ENCODE results near the gene SCCPDH.
"Not testable (repeated sequence)": the region's sequence is repeated elsewhere in the genome, so short reads cannot be mapped to it uniquely, and the experiment has no call there.

SCCPDH gene

GRCh38 chr1:246724016-246724730 is at the start of gene SCCPDH:
SCCPDH (plus strand) TSS chr1:246724409; CDS start chr1:246724423, 14 bp downstream.
- DNase-seq, result peak; percentile 78

DNA sequence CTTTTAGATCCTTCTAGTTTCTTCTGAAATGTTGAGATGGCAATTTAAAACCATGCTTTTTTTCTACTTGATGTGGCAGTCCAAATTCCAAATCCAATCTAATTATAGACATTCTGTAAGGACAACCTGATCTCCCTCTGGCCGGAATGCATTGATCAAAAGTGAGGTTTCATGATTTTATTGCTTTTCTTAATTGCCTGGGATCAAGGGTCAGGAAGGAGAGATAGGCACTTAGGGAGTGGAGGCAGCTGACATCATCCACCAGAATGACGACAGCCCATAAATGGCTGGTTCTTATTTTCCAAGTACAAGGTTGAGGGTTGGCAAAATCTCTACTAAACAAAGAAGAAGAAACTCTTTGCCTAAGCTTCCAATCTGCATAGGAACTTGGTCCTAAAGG is 46.4 kb upstream of the SCCPDH start:
- no peak for DNase-seq

GRCh38 chr1:246678816-246679793 is 45.1 kb upstream of the SCCPDH start:
- DNase-seq, result no peak

DNA sequence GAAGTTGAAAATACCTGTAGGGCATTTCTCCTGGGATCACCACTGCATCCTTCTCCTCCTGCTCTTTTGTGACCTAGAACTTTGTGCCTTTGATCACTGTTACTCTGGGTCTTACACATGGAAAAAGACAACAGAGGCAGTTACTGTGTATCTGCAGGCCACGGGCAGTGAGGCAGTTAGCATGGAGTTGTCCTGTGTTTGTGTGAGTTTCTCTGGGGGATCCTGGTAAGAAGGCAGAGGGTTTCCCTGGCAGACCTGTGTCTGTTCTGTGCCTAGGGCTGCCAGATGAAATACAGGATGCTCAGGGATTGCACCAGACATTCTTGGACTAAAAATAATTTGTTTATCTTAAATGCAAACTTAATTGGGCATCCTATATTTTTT is 44.4 kb upstream of the SCCPDH start:
- no peak for DNase-seq

GRCh38 chr1:246680190-246680589 is 44.0 kb upstream of the SCCPDH start:
- DNase-seq, result no peak

GRCh38 chr1:246680696-246681130 is 43.5 kb upstream of the SCCPDH start:
- no peak for DNase-seq

- no peak for DNase-seq
Measured at GRCh38 chr1:246681900-246682895, 42.0 kb upstream of the SCCPDH start.

- DNase-seq, result no peak
Measured at GRCh38 chr1:246683521-246683920, 40.7 kb upstream of the SCCPDH start.

DNA sequence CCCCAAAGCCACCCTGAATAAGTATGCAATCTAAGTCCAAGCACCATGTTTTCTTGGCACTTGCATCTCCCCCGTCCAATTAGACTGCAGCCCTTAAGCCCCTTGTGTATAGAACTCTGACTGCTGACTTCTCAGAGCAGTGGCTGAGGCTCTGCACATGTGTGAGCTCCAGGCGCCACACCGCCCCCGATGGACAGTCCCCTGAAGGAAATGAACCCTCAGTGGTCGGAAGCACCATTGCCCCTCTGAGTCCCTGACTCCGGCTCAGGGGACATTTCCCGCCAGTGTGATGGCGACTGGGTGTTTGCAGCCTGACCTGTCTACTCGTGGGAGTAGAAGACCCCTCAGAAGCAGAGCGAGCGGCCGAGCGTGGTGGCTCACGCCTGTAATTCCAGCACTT is 37.2 kb upstream of the SCCPDH start:
- DNase-seq, result no peak

- DNase-seq, result peak; percentile 67
Measured at GRCh38 chr1:246689409-246690008, 34.7 kb upstream of the SCCPDH start.

- no peak for DNase-seq
Measured at GRCh38 chr1:246690100-246690499, 34.1 kb upstream of the SCCPDH start.

DNA sequence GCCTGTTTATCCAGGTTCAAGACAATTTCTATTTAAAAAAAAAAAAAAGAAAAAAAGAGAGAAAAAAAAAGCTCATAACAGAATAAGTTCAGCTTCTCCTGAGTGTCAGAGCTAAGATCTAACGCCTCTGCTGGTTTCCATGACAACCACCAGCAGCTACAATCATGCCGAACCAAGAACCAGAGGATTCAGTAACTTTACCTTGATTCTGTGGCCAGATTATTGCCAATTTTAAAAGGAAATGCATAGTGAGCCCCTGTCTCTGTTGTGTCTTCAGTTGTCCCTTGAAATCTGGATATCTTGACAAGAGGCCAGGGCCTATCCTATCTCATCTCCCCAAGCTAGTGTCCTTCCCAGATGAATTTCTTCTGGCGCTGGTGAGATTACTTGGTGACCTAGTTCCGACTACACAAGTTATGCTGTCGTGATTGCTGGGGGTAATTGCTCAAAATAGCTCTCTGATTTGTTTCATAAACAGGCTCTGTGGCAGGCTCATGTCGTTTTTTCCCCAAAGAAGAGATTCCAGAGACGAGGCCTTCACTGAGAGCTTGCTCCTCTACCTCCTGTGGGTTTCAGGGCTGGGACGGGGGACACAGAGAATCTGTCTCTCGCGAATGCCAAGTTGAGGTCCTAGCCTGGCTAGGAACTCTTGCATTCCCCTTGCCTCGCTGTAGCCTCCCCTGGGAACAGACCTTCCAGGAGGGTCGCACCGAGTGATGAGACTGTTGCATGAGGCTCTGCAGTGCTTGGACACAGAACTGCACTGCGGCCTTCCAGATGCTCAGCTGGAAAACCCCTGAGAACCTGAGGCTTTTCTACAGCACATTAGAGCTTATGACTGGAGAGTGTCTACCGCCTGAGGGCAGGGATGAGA is 32.4 kb upstream of the SCCPDH start:
- no peak for DNase-seq

DNA sequence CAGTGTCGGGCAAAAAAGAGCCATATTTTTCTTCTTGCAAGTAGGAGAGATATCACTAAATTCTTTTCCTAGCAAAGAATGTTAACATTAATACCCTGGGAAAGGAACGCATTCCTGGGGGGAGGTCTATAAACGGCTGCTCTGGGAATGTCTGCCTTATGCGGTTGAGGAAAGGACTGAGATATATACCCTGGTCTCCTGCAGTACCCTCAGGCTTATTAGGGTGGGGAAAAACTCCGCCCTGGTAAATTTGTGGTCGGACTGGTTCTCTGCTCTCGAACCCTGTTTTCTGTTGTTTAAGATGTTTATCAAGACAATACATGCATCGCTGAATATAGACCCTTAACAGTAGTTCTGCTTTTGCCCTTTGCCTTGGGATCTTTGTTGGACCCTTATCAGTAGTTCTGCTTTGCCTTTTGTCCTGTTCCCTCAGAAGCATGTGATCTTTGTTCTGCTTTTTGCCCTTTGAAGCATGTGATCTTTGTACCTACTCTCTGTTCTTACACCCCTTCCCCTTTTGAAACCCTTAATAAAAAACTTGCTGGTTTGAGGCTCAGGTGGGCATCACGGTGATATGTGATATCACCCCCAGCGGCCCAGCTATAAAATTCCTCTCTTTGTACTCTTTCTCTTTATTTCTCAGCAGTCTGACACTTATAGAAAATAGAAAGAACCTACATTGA is 29.9 kb upstream of the SCCPDH start:
- not testable (repeated sequence) for DNase-seq

GRCh38 chr1:246695136-246695535 is 29.1 kb upstream of the SCCPDH start:
- DNase-seq, result no peak

DNA sequence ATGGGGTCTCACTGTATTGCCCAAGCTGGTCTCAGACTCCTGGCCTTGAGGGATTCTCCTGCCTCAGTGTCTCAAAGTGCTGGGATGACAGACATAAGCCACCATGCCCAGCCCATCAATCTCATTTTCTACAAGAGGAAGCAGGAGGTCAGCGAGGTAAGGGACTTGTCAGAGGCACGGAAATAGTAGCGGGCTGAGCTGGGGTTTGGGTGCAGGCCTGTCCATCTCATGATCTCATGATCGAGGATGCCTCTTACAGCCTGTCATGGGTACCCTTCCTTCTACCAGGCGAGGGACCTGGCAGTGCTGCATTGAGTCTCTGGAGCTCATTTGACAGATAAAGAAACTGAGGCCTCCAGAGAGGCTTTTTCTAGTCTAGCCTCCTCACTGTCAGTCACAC is 28.5 kb upstream of the SCCPDH start:
- no peak for DNase-seq

DNA sequence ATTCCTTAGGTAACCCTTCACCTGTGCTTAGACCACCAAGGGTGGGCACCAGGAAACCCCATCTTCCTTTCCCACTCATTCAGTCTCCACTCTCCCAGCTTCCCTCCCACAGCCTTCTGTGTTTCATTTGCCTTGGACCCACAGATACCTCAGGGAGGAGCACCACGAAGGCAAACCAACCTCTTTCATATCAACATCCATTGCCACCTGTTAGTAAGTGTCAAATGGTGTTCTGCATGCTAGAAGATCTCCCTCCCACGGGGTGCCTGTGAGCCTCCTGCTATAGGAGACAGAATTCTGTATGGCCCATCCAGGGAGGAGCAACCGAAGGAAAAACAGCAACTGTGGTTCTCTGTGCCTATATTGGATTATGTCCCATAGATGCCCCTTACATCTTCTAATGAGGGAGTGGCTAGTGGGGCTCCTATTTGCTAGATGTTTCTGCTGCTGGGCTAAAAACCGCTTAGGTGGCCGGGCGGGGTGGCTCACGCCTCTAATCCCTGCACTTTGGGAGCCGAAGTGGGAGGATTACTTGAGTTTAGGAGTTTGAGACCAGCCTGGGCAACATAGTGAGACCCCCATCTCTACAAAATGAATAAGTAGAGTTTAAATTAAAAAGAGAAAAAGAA is 25.6 kb upstream of the SCCPDH start:
- DNase-seq, result no peak

- peak; percentile 82 for DNase-seq
Measured at GRCh38 chr1:246699095-246699735, 25.0 kb upstream of the SCCPDH start.

DNA sequence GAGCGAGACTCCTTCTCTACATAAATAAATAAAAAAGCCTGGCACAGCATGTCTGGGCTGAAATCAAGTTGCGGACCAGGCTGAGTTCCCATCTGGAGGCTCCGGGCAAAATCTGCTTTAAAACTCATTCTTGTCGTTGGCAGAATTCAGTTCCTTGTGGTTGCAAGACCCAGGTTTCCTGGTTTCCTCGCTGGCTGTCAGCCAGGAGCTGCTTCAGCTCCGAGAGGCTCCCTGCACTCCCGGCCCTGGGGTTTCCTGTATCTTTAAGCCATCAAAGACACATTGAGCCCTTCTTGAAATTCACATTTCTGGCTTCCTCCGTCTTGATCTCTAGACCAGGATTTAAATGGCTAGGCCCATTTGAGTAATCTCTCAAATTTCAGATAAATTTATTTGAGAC is 20.6 kb upstream of the SCCPDH start:
- no peak for DNase-seq

DNA sequence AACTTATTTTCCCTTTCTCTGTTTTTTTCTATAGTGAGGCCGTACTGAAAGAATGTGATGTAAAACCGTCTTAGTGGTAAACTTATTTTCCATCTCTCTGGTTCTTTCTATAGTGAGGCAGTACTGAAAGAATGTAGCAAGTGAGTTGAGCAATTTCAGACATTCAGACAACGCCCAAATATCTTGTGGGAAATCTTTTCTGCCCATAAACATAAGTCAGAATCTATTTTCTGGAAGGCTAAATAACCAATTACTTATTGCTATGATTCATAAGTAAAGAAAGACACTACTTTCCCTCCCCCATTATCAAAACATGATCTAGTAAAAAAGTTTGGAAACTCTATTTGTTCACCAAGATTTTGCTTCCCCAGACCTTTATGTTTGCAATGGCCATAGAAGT is 18.8 kb upstream of the SCCPDH start:
- DNase-seq, result no peak

GRCh38 chr1:246708166-246708565 is 16.0 kb upstream of the SCCPDH start:
- DNase-seq, result no peak

All from NCI-H2227 treated with DMSO at 0.1 percent for 48 hours (cell line).